NCI-H1417 treated with DMSO at 0.1 percent for 48 hours (cell line): ENCODE data around the gene ZBTB17.

ENCODE experiments used
- DNase-seq: peaks from one replicate; lab custom pipeline; 2025; lab: John Stamatoyannopoulos, UW

Gene ZBTB17

DNA sequence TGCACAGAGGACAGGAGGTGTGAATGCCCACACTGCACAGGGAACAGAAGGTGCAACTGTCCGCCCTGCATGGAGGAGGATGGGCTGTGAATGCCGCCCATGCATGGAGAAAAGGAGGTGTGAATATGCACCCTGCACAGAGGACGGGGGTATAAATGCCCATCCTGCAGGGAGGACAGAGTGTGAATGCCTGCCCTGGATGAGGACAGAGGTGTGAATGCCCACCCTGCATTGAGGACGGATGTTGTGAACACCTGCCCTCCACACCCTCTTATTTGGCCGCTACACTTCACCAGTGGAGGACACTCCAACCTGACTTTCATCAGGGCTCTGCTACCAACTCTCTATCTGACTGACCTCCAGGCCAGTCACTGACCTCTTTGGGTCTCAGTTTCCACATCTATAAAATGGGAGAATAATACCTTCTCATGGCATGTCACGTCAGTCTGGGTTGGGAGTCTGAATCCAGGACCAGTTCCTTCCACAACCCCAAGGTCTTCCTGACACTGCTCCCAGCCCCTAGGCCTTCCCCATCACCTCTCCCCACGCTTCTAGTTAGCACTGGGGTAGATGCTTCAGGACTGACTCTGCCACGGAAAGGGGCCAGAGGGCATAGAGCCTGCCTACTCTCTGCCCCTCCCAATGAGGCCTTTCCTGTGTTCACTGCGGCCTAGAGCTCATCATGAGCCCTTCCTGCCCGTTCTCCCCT, 28.4 kb downstream of the ZBTB17 start:
- DNase-seq = no peak

DNA sequence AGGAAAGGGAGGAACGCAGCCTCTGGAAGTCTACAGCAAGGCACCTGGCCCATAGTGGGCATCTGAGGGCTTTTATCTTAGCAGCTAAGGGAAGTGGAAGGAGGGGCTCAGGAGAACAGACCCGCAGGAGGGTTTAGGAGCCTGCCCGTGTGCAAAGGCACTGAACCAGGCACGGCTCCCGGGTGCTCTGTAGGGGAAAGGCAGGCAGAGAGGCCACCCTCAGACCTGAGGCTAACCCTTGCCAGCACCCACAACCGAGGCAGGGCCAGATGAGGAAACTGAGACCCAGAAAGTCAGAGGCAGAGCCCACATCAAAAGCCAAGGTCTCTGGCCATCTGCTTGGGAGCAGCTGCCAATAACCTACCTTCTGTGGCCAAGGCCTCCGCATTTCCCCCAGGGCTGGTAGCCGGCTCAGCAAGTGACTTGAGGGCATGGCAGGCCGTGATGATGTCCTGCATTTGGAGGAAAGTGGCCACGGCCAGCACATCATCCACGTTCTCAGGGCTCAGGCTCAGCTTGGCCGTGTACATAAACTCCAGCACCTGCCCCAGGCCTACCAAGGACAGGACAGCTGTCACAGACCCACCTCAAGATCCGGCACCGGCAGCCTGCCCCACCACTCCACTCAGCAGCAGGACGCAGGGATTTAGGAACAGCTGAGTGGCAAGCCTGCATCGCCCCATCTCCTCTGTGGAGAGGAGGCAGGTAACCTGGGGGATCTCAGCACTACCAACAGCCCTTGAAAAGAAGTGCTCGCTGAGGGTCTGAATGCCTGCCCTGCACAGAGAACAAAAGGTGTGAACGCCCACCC, 29.1 kb downstream of the ZBTB17 start:
- no peak for DNase-seq

DNA sequence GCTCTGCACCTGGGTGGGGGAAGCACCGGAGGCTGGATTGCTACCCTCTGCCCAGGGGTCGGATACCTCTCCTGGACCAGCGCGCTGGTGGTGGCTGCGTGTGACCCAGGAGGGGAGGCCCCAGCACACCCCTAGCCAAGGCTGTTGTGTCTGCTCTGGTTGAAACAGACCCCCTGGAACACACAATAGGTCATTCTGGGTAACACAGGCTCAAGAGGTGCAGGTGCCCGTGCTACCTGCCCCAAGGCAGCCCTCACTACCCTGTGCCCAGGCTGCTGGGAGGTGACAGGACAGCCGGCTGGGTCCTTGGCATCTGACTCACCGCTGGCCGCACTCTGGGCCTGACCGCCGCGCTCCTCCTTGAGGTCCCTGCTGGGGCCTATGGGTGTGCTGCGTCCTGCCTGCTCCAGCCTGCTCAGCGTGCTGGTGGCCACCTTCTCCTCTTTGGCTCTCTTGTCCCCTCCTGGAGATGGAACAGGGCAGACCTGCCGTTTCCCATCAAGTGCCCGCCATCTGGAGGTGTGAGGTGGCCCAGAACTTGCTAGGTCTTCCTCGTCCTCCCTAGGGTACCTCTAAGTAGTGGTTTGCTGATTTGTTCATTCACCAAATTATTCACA, 30.0 kb downstream of the ZBTB17 start:
- DNase-seq = no peak

DNA sequence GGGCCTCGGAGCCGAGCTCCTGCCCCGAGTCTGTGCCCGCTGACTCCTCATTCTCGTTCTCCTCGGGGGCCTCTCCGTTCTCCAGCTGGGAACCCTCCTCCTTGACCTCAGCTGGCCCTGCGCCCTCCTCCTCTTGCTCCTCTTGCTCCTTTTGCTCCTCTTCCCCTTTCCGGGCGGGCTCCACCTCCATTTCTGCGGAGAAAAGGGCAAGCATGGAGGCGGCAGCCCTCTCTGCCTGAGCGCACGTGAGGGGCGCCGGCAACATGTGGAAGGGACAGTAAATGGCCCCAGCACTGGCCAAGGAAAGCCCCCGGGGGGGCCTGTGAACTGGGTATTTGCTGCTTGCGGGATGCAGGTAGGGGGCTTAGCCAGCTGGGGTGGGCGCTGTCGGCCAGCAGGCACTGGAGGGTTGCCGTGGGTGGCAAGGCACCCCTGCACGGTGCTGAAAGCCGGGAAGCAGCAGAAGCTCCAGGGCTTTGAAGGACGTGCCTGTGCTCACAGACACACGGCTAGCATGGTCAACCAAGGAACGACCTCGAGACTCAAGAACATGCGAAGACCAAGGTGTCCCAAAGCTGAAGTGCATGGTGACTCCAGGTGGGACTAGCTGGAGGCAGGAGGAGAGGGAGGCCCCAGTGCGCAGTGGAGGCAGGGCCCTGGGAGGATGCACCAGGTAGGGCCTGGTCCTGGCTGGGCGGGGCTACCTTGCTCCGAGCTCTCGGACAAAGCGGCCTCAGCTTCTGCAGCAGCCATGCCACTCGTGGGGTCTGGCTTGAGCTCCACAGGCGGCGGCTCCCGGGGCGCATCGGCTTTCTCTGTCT, 30.7 kb downstream of the ZBTB17 start:
- DNase-seq = no peak

DNA sequence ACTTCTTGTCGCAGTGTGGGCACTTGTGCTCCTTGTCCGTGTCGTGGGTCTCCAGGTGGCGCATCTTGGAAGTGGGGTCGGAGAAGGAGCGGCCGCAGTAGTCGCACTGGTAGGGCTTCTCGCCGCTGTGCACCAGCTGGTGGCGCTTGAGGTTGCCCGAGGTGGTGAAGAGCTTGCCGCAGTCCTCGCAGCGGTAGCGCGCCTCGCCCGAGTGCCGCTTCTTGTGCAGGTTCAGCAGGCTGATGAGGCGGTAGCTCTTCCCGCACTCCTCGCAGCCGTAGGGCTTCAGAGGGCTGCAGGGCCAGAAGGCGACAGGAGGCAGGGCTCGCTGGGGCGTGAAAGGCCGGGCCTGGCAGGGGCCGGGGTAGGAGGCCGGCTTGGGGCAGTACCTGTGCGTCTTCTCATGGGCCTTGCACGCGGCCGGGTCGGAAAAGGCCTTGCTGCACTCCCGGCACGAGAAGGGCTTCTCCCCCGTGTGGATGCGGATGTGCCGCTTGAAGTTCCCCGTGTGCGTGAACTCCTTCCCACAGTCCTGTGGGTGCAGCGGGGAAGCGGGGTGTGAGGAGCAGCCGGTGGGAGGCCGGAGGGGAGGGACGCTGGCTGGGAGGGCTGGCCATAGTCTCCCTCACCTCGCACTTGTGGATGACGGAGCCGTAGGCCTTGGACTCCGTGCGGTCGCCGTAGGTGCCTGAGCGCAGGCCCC, 31.4 kb downstream of the ZBTB17 start:
- no peak for DNase-seq

DNA sequence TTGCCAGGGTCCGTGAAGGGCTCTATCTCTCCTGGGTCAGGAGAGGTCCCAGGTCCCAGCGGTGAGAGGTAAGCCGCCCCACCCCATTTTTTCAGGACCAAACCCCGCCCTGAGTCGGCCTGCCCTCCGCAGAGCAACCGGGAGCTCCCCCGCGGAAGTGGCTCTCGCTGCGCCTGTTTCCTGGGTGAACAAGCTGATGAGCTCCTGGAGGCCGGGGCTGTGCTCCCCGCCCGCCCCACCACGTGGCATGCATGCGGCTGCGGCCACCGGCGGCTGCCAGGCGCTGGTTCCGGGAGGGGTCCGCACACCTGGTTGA, 32.0 kb downstream of the ZBTB17 start:
- DNase-seq = no peak

DNA sequence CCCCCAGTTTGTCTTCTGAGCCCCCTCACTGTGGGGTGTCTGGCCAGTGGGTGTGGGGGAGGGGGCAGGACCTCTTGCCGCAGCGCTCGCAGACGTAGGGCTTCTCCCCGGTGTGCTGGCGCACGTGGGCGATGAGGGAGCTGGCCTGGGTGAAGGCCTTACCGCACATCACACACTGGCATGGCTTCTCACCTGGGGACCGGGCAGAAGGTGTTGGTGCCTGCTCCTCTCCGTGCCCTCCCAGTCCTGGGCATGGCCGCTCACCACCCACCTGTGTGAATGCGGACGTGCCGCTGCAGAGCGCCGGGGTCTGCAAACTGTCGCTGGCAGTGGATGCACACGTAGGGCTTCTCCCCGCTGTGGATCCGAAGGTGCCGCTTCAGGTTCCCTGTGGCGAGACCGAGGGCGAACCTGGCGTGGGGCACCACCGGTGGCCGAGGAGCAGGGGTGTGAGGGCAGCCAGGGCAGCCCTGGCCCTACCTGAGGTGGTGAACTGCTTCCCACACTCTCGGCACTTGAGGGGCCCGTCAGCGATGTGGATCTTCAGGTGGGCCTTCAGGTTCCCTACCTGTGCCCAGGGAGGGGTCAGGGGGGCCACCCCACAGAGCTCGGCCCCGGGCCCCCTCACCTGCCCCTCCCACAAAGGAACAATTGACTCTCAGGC, 32.4 kb downstream of the ZBTB17 start:
- no peak for DNase-seq

DNA sequence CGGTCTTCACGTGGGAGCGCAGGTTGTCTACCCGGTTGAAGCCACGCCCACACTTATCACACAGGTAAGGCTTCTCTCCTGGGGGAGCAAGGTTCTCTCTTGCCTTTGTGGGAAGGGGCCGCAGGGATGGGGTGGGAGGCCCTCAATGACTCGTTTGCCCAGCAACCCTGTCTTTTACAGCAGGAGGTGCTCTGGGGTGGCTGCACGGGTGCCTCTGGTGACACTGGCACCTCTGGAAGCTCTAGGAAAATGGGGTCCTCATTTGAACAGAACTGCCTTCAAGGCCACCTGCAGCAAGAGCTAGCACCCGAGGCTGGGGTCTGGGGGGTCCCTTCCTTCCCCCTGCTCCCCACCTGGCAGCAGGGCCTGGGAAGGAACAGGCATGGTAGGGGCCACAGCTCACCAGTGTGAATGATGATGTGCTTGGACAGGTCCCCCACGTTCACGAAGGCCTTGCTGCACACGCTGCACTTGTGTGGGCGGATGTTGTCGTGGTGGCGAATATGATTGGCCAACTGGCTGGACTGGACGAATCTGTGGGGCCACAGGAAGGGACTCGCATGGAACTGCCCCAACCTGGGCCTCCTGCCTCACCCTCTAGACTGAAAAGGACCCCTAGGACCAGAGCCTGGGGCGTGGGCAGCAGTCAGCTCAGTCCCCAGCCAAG, 33.1 kb downstream of the ZBTB17 start:
- no peak for DNase-seq

DNA sequence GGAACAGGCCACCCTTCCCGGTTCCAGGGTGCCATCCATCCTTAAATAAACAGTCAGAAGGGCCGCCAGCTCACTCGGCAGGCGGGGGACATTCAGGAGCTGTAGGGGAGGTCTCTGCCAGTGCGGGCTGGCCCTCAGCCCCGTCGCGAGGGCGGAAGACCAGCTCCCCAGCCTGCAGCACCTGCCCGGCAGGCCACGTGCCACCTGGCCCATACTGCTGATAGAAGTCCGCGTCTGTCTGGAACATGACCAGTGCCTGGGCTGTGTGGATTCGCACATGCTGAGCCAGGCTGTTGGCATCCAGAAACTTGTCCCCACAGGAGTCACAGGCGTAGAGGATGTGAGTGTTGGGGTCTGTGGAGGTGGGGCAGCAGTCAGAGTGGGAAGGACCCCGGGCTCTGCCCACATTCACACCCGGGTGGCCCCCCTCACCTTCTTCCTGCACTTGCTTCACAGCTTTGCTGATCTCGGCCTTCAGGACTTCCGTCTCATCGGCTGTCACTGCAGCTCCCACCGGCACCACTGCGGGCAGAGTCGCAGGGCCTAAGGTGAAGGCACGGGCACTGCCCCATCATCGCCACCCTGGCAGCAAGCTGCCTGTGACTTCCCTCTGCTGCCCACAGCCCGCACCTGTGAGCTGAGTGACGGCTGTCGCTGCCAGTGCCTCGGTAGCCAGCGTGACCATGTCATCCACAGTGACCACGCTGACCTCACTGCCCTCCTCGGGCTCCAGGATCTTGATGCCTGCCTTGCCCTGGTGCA, 33.8 kb downstream of the ZBTB17 start:
- DNase-seq = no peak

DNA sequence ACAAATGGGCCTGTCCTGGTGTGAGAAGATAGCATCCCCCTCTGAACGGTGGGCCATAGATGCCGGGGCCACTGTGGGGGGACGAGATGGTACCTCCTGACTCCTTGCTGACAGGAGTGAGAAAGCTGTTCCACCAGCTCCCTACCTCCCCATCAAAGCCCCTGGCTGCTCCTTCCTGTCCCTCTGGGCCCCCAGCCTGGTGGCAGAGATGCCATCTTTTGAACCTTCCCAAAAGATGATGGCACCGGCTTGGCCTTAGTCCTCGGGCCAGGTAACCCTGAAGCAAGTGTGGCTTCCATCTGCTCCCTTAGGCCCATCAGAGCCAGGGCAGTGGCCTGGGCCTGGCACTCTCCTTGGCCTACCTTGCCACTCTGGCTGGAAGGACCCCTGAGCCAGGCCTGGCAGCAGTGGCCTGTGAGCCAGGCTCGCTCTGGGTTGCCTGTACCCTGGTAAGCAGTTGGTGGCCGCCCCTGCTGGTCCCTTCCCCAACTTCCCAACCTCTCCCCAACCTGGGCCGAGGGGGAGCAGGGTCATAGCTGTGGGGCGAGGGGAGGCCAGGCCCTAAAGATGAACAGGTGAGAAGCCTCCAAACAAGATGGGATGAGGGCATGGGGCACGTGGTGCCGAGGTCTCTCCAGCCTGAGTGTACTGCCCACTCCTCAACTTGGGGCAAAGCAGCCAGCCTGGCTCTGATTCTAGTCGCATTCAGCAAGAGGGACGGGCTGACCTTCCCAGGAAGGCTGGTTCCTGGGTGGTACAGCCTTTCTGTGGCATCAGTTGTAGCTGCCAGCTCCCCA, 34.7 kb downstream of the ZBTB17 start:
- no peak for DNase-seq

DNA sequence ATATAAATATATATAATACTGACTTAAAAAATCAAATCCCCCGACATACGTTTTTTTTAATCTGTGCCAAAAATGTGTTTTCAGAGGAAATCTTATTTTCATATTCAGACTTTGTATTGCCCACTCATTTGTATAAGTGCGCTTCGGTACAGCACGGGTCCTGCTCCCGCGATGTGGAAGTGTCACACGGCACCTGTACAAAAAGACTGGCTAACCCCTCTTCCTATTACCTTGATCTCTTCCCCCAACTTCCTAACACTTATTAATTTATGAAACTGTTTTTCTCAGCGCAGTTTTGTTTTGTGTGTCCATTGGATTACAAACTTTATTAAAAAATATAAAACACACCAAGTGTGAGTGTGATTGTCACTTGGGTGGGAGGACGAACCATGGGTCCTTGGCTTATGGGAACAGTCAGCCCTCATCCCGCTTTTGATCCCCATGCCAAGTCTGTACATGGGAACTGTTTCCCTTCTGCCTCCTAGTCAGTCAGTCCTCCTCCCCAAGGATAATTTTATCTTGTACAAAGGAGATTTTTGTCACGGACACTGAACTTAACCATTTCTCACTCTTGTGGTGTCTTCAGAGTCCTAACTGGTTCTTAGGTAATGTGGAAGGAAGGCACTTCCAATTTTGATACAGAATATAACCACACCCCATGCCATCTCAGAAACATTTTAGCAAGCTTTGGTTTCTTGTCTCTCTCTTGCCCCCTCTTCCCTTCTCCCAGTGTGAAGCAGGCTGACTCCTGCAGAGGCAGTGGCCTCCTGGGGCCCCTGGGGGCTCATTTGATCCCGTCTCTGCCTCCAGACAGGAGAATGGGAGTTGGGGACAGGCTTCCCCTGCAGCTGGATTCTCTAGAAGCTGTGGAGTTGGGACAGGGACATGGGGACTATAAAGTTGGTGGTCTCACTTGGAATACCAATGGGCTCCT, 35.5 kb downstream of the ZBTB17 start:
- DNase-seq = no peak

DNA sequence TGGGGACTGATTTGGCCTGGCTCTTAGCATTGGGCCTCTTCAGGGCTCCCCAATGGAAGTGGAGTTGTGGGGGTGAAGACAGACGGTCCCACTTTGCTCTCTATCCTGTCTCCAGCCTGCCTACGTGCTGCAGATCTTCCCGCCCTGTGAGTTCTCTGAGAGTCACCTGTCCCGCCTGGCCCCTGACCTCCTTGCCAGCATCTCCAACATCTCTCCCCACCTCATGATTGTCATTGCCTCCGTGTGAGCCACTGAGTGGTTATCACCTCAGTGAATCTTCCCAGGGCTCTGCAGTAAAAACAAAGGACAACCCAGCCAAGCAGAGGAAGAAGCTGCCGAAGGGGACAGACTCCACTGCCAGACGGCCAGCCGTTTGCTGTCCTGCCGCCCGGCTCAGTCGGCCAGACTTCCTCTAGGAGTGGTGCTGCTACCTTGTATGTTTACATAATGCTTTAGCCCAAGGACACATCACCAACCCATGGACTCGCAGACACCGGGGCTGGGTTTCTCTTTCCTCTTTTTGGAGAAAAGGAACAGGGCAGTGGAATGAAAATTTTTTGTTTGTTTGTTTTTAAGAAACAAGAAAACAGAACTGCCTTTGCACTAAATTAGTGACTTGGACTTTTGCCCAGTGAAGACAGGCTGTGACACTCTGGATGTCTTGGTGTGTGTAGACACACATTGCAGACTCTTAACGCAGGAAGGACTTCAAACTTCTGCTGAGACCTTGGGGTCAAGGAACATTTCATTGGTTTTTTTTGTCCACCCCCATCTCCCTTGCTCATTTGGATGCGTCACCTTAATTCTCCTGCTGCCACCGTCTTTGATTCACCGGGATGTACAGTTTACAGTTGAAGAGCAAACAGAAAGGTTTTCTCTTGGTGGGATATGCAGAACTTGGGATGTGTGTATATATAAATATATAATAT, 36.5 kb downstream of the ZBTB17 start:
- no peak for DNase-seq

DNA sequence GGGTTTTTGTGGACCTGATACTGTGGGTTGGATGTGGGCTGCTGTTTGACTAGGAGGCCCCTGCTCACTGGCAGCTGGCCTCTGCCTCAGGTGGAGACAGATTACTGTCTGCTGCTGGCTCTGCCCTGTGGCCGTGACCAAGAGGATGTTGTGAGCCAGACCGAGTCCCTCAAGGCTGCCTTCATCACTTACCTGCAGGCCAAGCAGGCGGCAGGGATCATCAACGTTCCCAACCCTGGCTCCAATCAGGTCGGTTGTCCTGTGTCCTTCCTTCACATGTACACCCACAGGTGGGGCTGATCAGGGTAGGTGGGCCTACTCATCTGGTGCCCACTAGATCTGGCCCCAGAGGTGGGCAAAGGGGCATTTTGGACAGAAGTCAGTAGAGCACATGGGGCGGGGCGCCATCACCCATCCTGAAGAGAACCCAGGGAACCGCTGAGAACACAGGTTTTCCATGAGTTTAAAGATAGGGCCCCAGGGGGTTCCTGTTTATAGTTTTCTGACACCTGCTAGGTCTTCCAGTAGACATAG, 37.2 kb downstream of the ZBTB17 start:
- no peak for DNase-seq

DNA sequence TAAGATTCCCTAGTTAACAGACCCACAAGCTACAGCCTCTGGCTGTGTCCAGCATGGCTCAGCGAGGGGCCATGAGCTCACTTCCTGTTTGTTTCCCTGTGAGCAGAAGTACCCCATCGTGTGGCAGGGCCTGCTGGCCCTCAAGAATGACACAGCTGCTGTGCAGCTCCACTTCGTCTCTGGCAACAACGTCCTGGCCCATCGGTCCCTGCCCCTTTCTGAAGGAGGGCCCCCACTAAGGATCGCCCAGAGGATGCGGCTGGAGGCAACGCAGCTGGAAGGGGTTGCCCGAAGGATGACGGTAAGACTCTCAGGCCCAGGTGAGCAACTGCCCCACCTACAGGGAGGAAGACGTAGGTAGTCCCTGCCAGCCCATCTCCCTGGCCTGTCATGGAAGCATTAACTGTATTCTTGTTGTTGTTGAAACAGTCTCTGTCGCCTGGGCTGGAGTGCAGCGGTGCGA, 38.2 kb downstream of the ZBTB17 start:
- no peak for DNase-seq

DNA sequence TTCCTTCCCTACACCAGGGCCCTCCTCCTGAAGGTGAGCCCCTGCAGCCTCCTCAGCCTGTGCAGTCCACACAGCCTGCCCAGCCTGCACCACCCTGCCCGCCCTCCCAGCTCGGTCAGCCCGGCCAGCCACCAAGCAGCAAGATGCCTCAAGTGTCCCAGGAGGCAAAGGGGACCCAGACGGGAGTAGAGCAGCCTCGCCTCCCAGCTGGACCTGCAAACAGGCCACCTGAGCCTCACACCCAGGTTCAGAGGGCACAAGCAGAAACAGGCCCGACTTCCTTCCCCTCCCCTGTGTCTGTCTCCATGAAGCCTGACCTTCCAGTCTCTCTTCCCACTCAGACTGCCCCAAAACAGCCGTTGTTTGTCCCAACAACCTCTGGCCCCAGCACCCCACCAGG, 38.8 kb downstream of the ZBTB17 start:
- no peak for DNase-seq

DNA sequence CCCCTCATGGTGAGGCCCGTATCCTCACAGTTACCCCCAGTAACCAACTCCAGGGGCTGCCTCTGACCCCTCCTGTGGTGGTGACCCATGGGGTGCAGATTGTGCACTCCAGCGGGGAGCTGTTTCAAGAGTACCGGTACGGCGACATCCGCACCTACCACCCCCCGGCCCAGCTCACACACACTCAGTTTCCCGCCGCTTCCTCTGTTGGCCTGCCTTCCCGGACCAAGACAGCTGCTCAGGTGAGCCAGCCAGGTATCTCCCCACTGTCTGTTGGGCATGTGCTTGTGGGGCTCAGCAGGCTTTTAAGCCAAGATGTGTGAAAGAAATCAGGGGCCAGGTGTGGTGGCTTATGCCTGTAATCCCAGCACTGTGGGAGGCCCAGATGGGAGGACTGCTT, 39.9 kb downstream of the ZBTB17 start:
- DNase-seq = no peak
